MM.1S (cell line): ENCODE measurements around the gene F10.

Experiments used
- EZH2 ChIP-seq: fragments of 300-600 bp; sonication (generic); optimal IDR thresholded peaks from 2 replicates; pipeline ENCODE3; 2017; ENCODE audit warnings: low read depth, mild to moderate bottlenecking, antibody characterized with exemption, low read length, mixed read lengths
- EZH2phosphoT487 ChIP-seq: fragments of 300-600 bp; sonication (generic); IDR thresholded peaks from 2 replicates; pipeline ENCODE4 v1.6.1; 2018; ENCODE audit warnings: antibody characterized with exemption, low read length
- TF ChIP-seq, protein P1 (sequence below): fragments of 300-600 bp; sonication (generic); IDR thresholded peaks from 2 replicates; pipeline ENCODE4 v1.5.1; 2016; ENCODE audit warnings: antibody characterized with exemption, low read length, mixed read lengths

- TF ChIP-seq, protein P1, sequence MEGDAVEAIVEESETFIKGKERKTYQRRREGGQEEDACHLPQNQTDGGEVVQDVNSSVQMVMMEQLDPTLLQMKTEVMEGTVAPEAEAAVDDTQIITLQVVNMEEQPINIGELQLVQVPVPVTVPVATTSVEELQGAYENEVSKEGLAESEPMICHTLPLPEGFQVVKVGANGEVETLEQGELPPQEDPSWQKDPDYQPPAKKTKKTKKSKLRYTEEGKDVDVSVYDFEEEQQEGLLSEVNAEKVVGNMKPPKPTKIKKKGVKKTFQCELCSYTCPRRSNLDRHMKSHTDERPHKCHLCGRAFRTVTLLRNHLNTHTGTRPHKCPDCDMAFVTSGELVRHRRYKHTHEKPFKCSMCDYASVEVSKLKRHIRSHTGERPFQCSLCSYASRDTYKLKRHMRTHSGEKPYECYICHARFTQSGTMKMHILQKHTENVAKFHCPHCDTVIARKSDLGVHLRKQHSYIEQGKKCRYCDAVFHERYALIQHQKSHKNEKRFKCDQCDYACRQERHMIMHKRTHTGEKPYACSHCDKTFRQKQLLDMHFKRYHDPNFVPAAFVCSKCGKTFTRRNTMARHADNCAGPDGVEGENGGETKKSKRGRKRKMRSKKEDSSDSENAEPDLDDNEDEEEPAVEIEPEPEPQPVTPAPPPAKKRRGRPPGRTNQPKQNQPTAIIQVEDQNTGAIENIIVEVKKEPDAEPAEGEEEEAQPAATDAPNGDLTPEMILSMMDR: no peak
- TF ChIP-seq EZH2phosphoT487 (no peak), EZH2 (no peak)
These were observed 24.2 kb downstream of the F10 start for GRCh38 chr13:113146750-113147149.
